HCT116 (cell line): ENCODE data around the gene TSPAN8. TPM values are rescaled to one million over a fixed set of nuclear protein-coding genes. Genes with fewer than 3 reads are reported as not detected.

Experiments
- ATAC-seq: fragments of 200-7000 bp; cut with Tn5 transposase; 2 replicates; pipeline ENCODE4 v1.9.1; 2020; ENCODE audit warnings: mild to moderate bottlenecking, moderate library complexity
- BruUV-seq: library from RNA; stranded (reverse); fragments of 400-500 nt; replicated peaks from 2 replicates; lab custom pipeline; 2021; lab: Mats Ljungman, UMichigan
- CTCF ChIA-PET: fragments of 300-600 bp; sonication (Branson Sonifier 250); formaldehyde crosslinking; loops from one replicate; lab custom pipeline; 2021; ENCODE audit warnings: antibody characterized with exemption; lab: Charles Lee
- POLR2A ChIA-PET: fragments of 300-600, 350-600 bp; sonication (Branson Sonifier 250); formaldehyde crosslinking; loops from one replicate; lab custom pipeline; 2021; ENCODE audit warnings: antibody characterized with exemption; lab: Charles Lee
- RAD21 ChIA-PET, 2 experiments: fragments of 300-600 bp; sonication (Branson Sonifier 250); formaldehyde crosslinking; loops; one replicate each; lab custom pipeline; 2023; ENCODE audit warnings: low total read pairs in 2 of 2; ENCODE audit not compliant: uncharacterized antibody in 2 of 2, unreplicated experiment in 2 of 2, low non-redundant PET in 1 of 2; lab: Charles Lee
- DNase-seq: peaks from one replicate; pipeline ENCODE4 v3.0.0-alpha.2; 2010; ENCODE audit warnings: low read depth, low spot score
- H2AFZ ChIP-seq: fragments of 200-600 bp; shearing (Covaris generic), sonication (generic); 2 replicates; pipeline ENCODE4 v1.6.1; 2017; ENCODE audit warnings: low read depth, mixed run types, mixed read lengths, antibody characterized with exemption, low read length; ENCODE audit not compliant: poor library complexity, severe bottlenecking
- H3K27ac ChIP-seq: 2 replicates; pipeline ENCODE4 v1.5.1; 2012; ENCODE audit warnings: low read depth, low read length
- H3K27me3 ChIP-seq: fragments of 200-600 bp; sonication (generic); 2 replicates; pipeline ENCODE4 v1.6.1; 2016; ENCODE audit warnings: mixed run types, low read length, mixed read lengths; ENCODE audit not compliant: insufficient read depth
- H3K36me3 ChIP-seq, 2 experiments: fragments of 200-500 bp in 1 of 2; fragments of 200-600 bp in 1 of 2; sonication (Bioruptor generic) in 1 of 2; sonication (generic) in 1 of 2; 2 replicates each; pipeline versions ENCODE4 v1.5.1 to v1.6.1; 2014 to 2016; ENCODE audit warnings: low read length in 2 of 2, inconsistent platforms in 1 of 2, mixed read lengths in 1 of 2, mixed run types in 1 of 2; ENCODE audit not compliant: insufficient read depth in 2 of 2, control insufficient read depth in 1 of 2
- H3K4me1 ChIP-seq, 2 experiments: fragments of 200-600 bp in 1 of 2; sonication (generic) in 1 of 2; 2 replicates each; pipeline versions ENCODE4 v1.5.1 to v1.6.1; 2012 to 2017; ENCODE audit warnings: low read length in 2 of 2, inconsistent platforms in 1 of 2, mild to moderate bottlenecking in 1 of 2, mixed read lengths in 1 of 2, mixed run types in 1 of 2, moderate library complexity in 1 of 2; ENCODE audit not compliant: insufficient read depth in 2 of 2, control insufficient read depth in 1 of 2
- H3K4me2 ChIP-seq: fragments of 200-600 bp; sonication (generic); 2 replicates; pipeline ENCODE4 v1.6.1; 2017; ENCODE audit warnings: mixed run types, low read length, mixed read lengths
- H3K4me3 ChIP-seq, 2 experiments: fragments of 200-600 bp in 1 of 2; sonication (generic) in 1 of 2; replicated peaks in 1 of 2; 2 replicates each; pipeline ENCODE4 v1.5.1; 2011 to 2016; ENCODE audit warnings: low read length in 2 of 2, control low read depth in 1 of 2, low read depth in 1 of 2, mild to moderate bottlenecking in 1 of 2, mixed read lengths in 1 of 2, mixed run types in 1 of 2
- H3K79me2 ChIP-seq: fragments of 200-600 bp; sonication (generic); 2 replicates; pipeline ENCODE4 v1.6.1; 2017; ENCODE audit warnings: mild to moderate bottlenecking, mixed run types, low read length, moderate library complexity, mixed read lengths; ENCODE audit not compliant: insufficient read depth
- H3K9ac ChIP-seq: fragments of 200-600 bp; sonication (generic); 2 replicates; pipeline ENCODE4 v1.6.1; 2016; ENCODE audit warnings: low read length, mixed read lengths
- H3K9me2 ChIP-seq: fragments of 200-600 bp; sonication (generic), shearing (Covaris generic); 2 replicates; pipeline ENCODE4 v1.6.1; 2017; ENCODE audit warnings: mixed run types, mild to moderate bottlenecking, moderate library complexity; ENCODE audit not compliant: insufficient read depth
- H3K9me3 ChIP-seq, 2 experiments: fragments of 200-500 bp in 1 of 2; fragments of 200-600 bp in 1 of 2; sonication (Bioruptor generic) in 1 of 2; sonication (generic) in 1 of 2; 2 replicates each; pipeline ENCODE4 v1.6.1; 2014 to 2017; ENCODE audit warnings: low read length in 2 of 2, mixed read lengths in 2 of 2, inconsistent platforms in 1 of 2, low read depth in 1 of 2, mild to moderate bottlenecking in 1 of 2, mixed run types in 1 of 2, moderate library complexity in 1 of 2; ENCODE audit not compliant: control insufficient read depth in 1 of 2, insufficient read depth in 1 of 2
- H4K20me1 ChIP-seq: fragments of 200-600 bp; sonication (generic), shearing (Covaris generic); 2 replicates; pipeline ENCODE4 v1.6.1; 2017; ENCODE audit warnings: mixed run types, mild to moderate bottlenecking, moderate library complexity; ENCODE audit not compliant: insufficient read depth
- EGR1 ChIP-seq: IDR thresholded peaks from 2 replicates; pipeline ENCODE4 v1.6.1; 2012; ENCODE audit warnings: low read depth
- EZH2phosphoT487 ChIP-seq: fragments of 200-600 bp; IDR thresholded peaks from 2 replicates; pipeline ENCODE4 v1.6.1; 2018; ENCODE audit warnings: antibody characterized with exemption, borderline replicate concordance
- POLR2A ChIP-seq: IDR thresholded peaks from 2 replicates; pipeline ENCODE4 v1.7.0; 2011; ENCODE audit warnings: borderline replicate concordance; ENCODE audit not compliant: insufficient read depth, insufficient read length; ENCODE audit errors: extremely low read depth
- POLR2AphosphoS5 ChIP-seq: IDR thresholded peaks from 2 replicates; pipeline ENCODE4 v1.6.1; 2011; ENCODE audit warnings: mild to moderate bottlenecking, low read depth, low read length, moderate library complexity
- SIN3A ChIP-seq: IDR thresholded peaks from 2 replicates; pipeline ENCODE4 v1.6.1; 2012; ENCODE audit warnings: low read depth
- SP1 ChIP-seq: IDR thresholded peaks from 2 replicates; pipeline ENCODE4 v1.6.1; 2012; ENCODE audit warnings: low read depth
- YY1 ChIP-seq: IDR thresholded peaks from 2 replicates; pipeline ENCODE4 v1.6.1; 2011; ENCODE audit warnings: low read length, low read depth, moderate library complexity, mild to moderate bottlenecking; ENCODE audit not compliant: insufficient replicate concordance; ENCODE audit errors: extremely low read depth
- ZNF274 ChIP-seq: fragments of 200-500 bp; sonication (Bioruptor generic); IDR thresholded peaks from 2 replicates; pipeline ENCODE4 v1.6.1; 2014; ENCODE audit warnings: mild to moderate bottlenecking, low read depth, low read length, inconsistent platforms
- intact Hi-C: fragments of 100-400 bp; cut with micrococcal nuclease; formaldehyde crosslinking; loops from 2 replicates; pipeline ENCODE4 v1.10.0; 2022
- total RNA-seq: library from RNA; stranded (reverse); gene quantifications from one replicate; pipeline ENCODE4 v1.2.1, GENCODE V29; 2021; ENCODE audit not compliant: unreplicated experiment
- TF ChIP-seq, protein P1 (sequence below): IDR thresholded peaks from 2 replicates; pipeline ENCODE4 v1.6.1; 2012; ENCODE audit warnings: low read depth

Gene TSPAN8
- total RNA-seq, 1 experiment from 2014 or later, result 0.76 TPM

GRCh38 chr12:71142016-71142415 lies 15.8 kb downstream of the TSPAN8 start:
- intact Hi-C loops, result no loop called here
- ATAC-seq (no peak), DNase-seq (no peak)
- Histone ChIP-seq H3K27me3 (no peaks in the 10 kb centered on the region), H3K9ac (no peak overlapping the region), H3K4me3 (no peak overlapping the region), H3K27ac (no peak overlapping the region), H3K4me1 (no peaks in the 10 kb centered on the region), H3K9me2 (no peaks in the 10 kb centered on the region), H3K4me2 (no peak overlapping the region), H3K79me2 (no peaks in the 10 kb centered on the region), H2AFZ (no peak overlapping the region), H4K20me1 (no peaks in the 10 kb centered on the region), H3K36me3 (no peaks in the 10 kb centered on the region), H3K9me3 (no peaks in the 10 kb centered on the region)
- CTCF ChIA-PET, result no interaction called here
- POLR2A ChIA-PET, result no interaction called here
- no TSS peak for BruUV-seq
- RAD21 ChIA-PET, result no interaction called here
- TF ChIP-seq EGR1 (no peak), POLR2AphosphoS5 (no peak), SP1 (no peak), POLR2A (no peak), EZH2phosphoT487 (no peak), SIN3A (no peak), ZNF274 (no peak), YY1 (no peak)
- TF ChIP-seq, protein P1, sequence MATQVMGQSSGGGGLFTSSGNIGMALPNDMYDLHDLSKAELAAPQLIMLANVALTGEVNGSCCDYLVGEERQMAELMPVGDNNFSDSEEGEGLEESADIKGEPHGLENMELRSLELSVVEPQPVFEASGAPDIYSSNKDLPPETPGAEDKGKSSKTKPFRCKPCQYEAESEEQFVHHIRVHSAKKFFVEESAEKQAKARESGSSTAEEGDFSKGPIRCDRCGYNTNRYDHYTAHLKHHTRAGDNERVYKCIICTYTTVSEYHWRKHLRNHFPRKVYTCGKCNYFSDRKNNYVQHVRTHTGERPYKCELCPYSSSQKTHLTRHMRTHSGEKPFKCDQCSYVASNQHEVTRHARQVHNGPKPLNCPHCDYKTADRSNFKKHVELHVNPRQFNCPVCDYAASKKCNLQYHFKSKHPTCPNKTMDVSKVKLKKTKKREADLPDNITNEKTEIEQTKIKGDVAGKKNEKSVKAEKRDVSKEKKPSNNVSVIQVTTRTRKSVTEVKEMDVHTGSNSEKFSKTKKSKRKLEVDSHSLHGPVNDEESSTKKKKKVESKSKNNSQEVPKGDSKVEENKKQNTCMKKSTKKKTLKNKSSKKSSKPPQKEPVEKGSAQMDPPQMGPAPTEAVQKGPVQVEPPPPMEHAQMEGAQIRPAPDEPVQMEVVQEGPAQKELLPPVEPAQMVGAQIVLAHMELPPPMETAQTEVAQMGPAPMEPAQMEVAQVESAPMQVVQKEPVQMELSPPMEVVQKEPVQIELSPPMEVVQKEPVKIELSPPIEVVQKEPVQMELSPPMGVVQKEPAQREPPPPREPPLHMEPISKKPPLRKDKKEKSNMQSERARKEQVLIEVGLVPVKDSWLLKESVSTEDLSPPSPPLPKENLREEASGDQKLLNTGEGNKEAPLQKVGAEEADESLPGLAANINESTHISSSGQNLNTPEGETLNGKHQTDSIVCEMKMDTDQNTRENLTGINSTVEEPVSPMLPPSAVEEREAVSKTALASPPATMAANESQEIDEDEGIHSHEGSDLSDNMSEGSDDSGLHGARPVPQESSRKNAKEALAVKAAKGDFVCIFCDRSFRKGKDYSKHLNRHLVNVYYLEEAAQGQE, result no peak
